BE2C (cell line): ENCODE data around the gene LOXL4. TPM values are rescaled to one million over a fixed set of nuclear protein-coding genes. Genes with fewer than 3 reads are reported as not detected.

ENCODE experiments used
- DNase-seq: peaks from one replicate; pipeline ENCODE4 v3.0.0-alpha.2; 2020
- H3K27me3 ChIP-seq: fragments of 250-450 bp; sonication (Bioruptor Pico); 2 replicates; pipeline ENCODE4 v1.5.1; 2020; ENCODE audit warnings: mild to moderate bottlenecking
- H3K36me3 ChIP-seq: fragments of 250-450 bp; sonication (Bioruptor Pico); 2 replicates; pipeline ENCODE4 v1.5.1; 2020; ENCODE audit warnings: mild to moderate bottlenecking
- H3K4me1 ChIP-seq: fragments of 250-450 bp; sonication (Bioruptor Pico); 2 replicates; pipeline ENCODE4 v1.5.1; 2020
- H3K4me3 ChIP-seq: 2 replicates; pipeline ENCODE4 v1.5.1; 2011; ENCODE audit warnings: low read depth, low read length
- H3K9me3 ChIP-seq: fragments of 250-450 bp; sonication (Bioruptor Pico); 2 replicates; pipeline ENCODE4 v1.5.1; 2020
- CTCF ChIP-seq: IDR thresholded peaks from 2 replicates; pipeline ENCODE4 v1.5.1; 2012; ENCODE audit warnings: mild to moderate bottlenecking, low read depth, low read length
- polyA plus RNA-seq: library from polyadenylated mRNA; unstranded; fragments of >200 nt; gene quantifications from one replicate; pipeline ENCODE4 v1.2.1, GENCODE V29; 2012; ENCODE audit warnings: low read depth, missing spikeins; ENCODE audit not compliant: insufficient read length, insufficient read depth

Gene LOXL4
- 0.28 TPM for polyA plus RNA-seq

DNA sequence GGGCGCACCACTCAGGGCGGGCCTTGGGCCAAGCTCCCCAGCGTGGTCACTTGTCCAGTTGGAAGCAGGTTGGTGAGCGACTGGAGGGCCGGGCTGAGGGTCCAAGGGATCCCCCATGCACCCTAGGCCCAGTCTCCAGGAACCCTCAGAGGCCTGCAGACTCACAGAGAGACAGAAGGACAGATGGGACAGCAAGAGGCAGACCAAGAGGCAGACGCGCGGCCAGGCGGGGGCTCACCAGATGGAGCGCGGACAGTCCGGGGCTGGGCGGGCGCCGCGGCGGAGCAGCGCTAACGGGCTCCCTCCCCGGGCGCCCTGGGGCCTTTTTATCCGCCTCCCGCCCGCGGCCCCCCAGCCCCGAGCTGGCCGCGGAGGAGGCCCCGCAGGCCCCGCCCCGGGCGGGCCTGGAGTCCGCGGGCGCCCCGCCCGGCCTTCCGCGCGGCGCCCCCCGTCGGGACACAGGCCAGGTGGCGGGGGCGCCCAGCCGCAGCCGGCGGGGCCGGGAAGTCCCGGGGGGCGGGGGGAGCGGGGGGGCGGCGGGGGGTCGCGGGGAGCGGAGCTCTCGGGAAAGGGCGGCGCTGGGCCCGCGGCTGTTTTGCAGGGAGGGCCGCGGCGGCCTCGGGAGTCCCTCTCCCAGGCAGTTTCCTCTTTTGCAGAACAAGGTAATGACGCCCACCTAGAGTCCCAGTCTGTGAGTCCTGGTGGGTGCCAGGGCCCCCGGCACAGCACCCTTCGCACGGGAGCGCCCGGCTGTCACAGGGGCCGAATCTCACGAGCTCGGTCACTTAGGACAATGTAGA lies at the start of gene LOXL4:
TSS of gene LOXL4 (minus strand) at position 301 of the 800 bp plus-strand sequence. CDS start 5,175 bp downstream, outside the sequence.
- Histone ChIP-seq H3K9me3 (no peaks in the 10 kb centered on the region), H3K27me3 (no peaks in the 10 kb centered on the region), H3K4me3 (peak within 1 kb of the TSS; percentile 34), H3K36me3 (no peaks in the 10 kb centered on the region), H3K4me1 (no peaks in the 10 kb centered on the region)
- no peak for TF ChIP-seq CTCF
- DNase-seq: peak; percentile 37

DNA sequence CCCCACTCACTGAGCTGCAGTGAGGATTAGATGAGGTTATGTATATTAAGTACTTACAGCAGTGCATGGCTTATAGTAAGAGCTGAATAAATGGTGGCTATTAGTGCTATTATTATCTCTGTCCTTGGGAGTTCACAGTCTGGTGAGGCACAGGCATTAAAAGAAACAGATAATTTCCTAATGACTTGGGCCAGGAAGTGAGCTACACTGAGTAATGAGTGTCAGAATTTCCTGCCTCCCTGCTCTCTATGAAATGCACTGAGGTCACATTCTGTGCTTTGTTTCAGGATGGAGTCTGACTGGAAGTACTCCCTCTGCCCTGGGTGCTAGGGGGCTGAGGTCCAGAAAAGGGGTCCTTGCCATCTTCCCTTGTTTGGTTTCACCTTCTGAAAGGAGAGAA lies 48.7 kb upstream of the LOXL4 start:
- H3K36me3 ChIP-seq: no peaks in the 10 kb centered on the region
- H3K4me3 ChIP-seq: no peak overlapping the region
- no peak for TF ChIP-seq CTCF
- no peaks in the 10 kb centered on the region for H3K9me3 ChIP-seq
- DNase-seq: no peak
- no peaks in the 10 kb centered on the region for H3K27me3 ChIP-seq
- peaks cover 7% of the 10 kb centered on the region for H3K4me1 ChIP-seq

DNA sequence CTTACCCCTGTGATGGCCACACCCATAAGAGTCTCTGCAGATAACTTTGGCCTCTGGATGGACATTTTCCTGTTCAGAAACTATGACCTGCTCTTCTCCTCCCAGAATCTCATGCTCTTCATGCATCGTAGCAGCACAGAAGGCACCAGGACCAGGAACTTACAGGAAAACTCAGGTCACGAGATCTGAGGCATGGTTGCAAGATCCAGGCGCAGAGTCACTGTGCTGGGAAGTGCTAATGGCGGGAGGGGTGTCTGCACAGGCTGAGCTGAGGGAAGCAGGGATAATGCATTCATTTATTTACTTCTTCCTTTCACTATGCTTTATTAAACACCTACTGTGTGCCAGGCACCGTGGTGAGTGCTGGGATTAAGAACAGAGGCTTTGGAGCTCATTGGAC lies 48.2 kb upstream of the LOXL4 start:
- no peak for DNase-seq
- H3K9me3 ChIP-seq: no peaks in the 10 kb centered on the region
- H3K4me3 ChIP-seq: no peak overlapping the region
- no peak for TF ChIP-seq CTCF
- no peaks in the 10 kb centered on the region for H3K27me3 ChIP-seq
- H3K4me1 ChIP-seq: peaks cover 2% of the 10 kb centered on the region
- no peaks in the 10 kb centered on the region for H3K36me3 ChIP-seq

- TF ChIP-seq CTCF: no peak
- Histone ChIP-seq H3K36me3 (no peaks in the 10 kb centered on the region), H3K9me3 (no peaks in the 10 kb centered on the region), H3K27me3 (no peaks in the 10 kb centered on the region), H3K4me3 (no peak overlapping the region), H3K4me1 (no peaks in the 10 kb centered on the region; the same call in 1 of the 2 replicates)
- DNase-seq: no peak
Measured at GRCh38 chr10:98314532-98315284, 46.7 kb upstream of the LOXL4 start.

DNA sequence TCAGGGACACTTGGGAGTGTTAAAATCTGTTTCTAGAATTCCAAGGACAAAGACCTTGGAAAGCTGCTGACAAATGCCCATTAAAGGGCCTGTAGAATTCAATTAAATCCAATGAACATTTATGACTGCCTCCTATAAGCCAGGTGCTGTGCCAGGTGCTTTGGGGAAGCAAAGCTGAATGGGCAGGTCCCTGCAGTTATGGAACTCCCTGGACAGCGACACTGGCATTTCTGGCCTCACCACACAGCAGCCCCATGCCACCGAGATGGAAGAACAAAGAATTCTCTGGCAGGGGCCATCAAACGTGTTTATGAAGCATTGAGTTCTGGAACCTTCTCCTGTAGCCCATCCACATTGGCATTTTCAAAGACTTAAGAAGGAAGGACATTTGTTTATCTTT lies 45.6 kb upstream of the LOXL4 start:
- H3K9me3 ChIP-seq: no peaks in the 10 kb centered on the region
- no peak for DNase-seq
- H3K4me3 ChIP-seq: no peak overlapping the region
- TF ChIP-seq CTCF: no peak
- no peaks in the 10 kb centered on the region for H3K27me3 ChIP-seq
- peaks cover 4% of the 10 kb centered on the region for H3K4me1 ChIP-seq
- H3K36me3 ChIP-seq: no peaks in the 10 kb centered on the region

- no peaks in the 10 kb centered on the region for H3K9me3 ChIP-seq
Measured at GRCh38 chr10:98312822-98313221, 44.8 kb upstream of the LOXL4 start.

More at GRCh38 chr10:98312822-98313221, 44.8 kb upstream of the LOXL4 start:
- no peak for TF ChIP-seq CTCF
- no peak overlapping the region for H3K4me3 ChIP-seq
- no peaks in the 10 kb centered on the region for H3K36me3 ChIP-seq
- no peak for DNase-seq
- H3K27me3 ChIP-seq: no peaks in the 10 kb centered on the region
- peaks cover 4% of the 10 kb centered on the region for H3K4me1 ChIP-seq
